GM06990 (cell line): Measurements from ENCODE around the gene SLC5A6.

Experiments
- DNase-seq: peaks from one replicate; pipeline ENCODE4 v3.0.0-alpha.2; 2011; ENCODE audit not compliant: insufficient read length; ENCODE audit errors: extremely low read depth
- H3K27me3 ChIP-seq: replicated peaks from 2 replicates; pipeline ENCODE4 v1.6.0; 2011; ENCODE audit warnings: low read length; ENCODE audit not compliant: control insufficient read depth, insufficient read depth
- H3K36me3 ChIP-seq: 2 replicates; pipeline ENCODE4 v1.5.1; 2011; ENCODE audit warnings: low read length; ENCODE audit not compliant: control insufficient read depth, insufficient read depth
- H3K4me3 ChIP-seq: replicated peaks from 2 replicates; pipeline ENCODE4 v1.5.1; 2011; ENCODE audit warnings: low read depth, mild to moderate bottlenecking, control low read depth, low read length
- CTCF ChIP-seq: IDR thresholded peaks from 2 replicates; pipeline ENCODE4 v1.5.1; 2011; ENCODE audit warnings: low read length, control low read depth, mild to moderate bottlenecking, inconsistent platforms; ENCODE audit not compliant: insufficient read depth, poor library complexity, severe bottlenecking

The SLC5A6 gene

GRCh38 chr2:27194538-27195354 lies 17.3 kb downstream of the SLC5A6 start:
- Histone ChIP-seq H3K4me3 (no peak overlapping the region), H3K27me3 (no peaks in the 10 kb centered on the region), H3K36me3 (no peaks in the 10 kb centered on the region; the same call in 1 of the 2 replicates)
- no peak for DNase-seq
- no peak for TF ChIP-seq CTCF

GRCh38 chr2:27191070-27191829 lies 20.8 kb downstream of the SLC5A6 start:
- Histone ChIP-seq H3K36me3 (no peaks in the 10 kb centered on the region), H3K27me3 (no peaks in the 10 kb centered on the region), H3K4me3 (no peak overlapping the region)
- no peak for DNase-seq
- peak; percentile 78 for TF ChIP-seq CTCF

- H3K27me3 ChIP-seq, result no peaks in the 10 kb centered on the region
- no peak for TF ChIP-seq CTCF
- DNase-seq, result no peak
Measured at GRCh38 chr2:27189989-27190388, 22.1 kb downstream of the SLC5A6 start.

GRCh38 chr2:27186613-27187345 lies 25.3 kb downstream of the SLC5A6 start:
- no peak for TF ChIP-seq CTCF
- Histone ChIP-seq H3K27me3 (no peaks in the 10 kb centered on the region), H3K4me3 (no peak overlapping the region), H3K36me3 (no peaks in the 10 kb centered on the region)
- no peak for DNase-seq

More at GRCh38 chr2:27189989-27190388, 22.1 kb downstream of the SLC5A6 start:
- Histone ChIP-seq H3K4me3 (no peak overlapping the region), H3K36me3 (no peaks in the 10 kb centered on the region)

- Histone ChIP-seq H3K36me3 (no peaks in the 10 kb centered on the region), H3K4me3 (no peak overlapping the region), H3K27me3 (no peaks in the 10 kb centered on the region)
- no peak for TF ChIP-seq CTCF
- DNase-seq, result no peak
Measured at GRCh38 chr2:27185331-27186026, 26.6 kb downstream of the SLC5A6 start.
